ENCODE measurements around the gene ATL1.

DNA sequence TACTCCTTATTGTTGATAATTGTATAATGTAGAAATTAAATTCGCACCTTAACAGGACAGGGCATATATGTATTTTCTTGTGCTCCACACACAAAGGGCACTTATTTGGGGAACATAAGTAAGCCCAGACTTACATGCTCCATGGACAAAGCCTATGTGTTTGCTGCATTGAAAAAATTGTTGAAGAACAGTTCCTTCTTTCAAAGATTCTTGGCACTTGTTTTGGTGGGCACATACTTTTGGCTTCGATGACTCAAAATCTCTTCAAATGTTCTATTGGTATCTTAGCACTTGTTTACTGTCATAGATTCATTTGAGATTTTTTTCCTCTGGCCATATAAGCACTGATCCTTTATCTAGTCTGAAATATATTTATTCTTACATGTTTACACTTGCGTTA is 26.1 kb upstream of the ATL1 start:
- TF ChIP-seq ZNF529 (tag by site-specific recombination; IDR thresholded peaks at IDR 0.05; ENCODE audit: insufficient replicate concordance) (no peak), ZNF274 (IDR thresholded peaks at IDR 0.05; ENCODE audit: low read length) (no peak), ZNF274 (tag by site-specific recombination; IDR thresholded peaks at IDR 0.05; ENCODE audit: borderline replicate concordance) (no peak), ZNF76 (tag by site-specific recombination; IDR thresholded peaks at IDR 0.05; ENCODE audit: borderline replicate concordance, low read depth) (no peak), ZNF629 (tag by site-specific recombination; IDR thresholded peaks at IDR 0.05) (no peak), ZNF239 (tag by site-specific recombination; IDR thresholded peaks at IDR 0.05) (no peak), ZNF664 (tag by site-specific recombination; IDR thresholded peaks at IDR 0.05) (no peak), ZNF16 (tag by site-specific recombination; IDR thresholded peaks at IDR 0.05; ENCODE audit: low read depth) (no peak)
- TF ChIP-seq, protein P1, sequence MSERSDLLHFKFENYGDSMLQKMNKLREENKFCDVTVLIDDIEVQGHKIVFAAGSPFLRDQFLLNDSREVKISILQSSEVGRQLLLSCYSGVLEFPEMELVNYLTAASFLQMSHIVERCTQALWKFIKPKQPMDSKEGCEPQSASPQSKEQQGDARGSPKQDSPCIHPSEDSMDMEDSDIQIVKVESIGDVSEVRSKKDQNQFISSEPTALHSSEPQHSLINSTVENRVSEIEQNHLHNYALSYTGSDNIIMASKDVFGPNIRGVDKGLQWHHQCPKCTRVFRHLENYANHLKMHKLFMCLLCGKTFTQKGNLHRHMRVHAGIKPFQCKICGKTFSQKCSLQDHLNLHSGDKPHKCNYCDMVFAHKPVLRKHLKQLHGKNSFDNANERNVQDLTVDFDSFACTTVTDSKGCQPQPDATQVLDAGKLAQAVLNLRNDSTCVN (tag by site-specific recombination; optimal IDR thresholded peaks at IDR 0.05), result no peak
- TF ChIP-seq, protein P2, sequence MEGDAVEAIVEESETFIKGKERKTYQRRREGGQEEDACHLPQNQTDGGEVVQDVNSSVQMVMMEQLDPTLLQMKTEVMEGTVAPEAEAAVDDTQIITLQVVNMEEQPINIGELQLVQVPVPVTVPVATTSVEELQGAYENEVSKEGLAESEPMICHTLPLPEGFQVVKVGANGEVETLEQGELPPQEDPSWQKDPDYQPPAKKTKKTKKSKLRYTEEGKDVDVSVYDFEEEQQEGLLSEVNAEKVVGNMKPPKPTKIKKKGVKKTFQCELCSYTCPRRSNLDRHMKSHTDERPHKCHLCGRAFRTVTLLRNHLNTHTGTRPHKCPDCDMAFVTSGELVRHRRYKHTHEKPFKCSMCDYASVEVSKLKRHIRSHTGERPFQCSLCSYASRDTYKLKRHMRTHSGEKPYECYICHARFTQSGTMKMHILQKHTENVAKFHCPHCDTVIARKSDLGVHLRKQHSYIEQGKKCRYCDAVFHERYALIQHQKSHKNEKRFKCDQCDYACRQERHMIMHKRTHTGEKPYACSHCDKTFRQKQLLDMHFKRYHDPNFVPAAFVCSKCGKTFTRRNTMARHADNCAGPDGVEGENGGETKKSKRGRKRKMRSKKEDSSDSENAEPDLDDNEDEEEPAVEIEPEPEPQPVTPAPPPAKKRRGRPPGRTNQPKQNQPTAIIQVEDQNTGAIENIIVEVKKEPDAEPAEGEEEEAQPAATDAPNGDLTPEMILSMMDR (tag by site-specific recombination; IDR thresholded peaks at IDR 0.05), result no peak
- TF ChIP-seq, protein P3, sequence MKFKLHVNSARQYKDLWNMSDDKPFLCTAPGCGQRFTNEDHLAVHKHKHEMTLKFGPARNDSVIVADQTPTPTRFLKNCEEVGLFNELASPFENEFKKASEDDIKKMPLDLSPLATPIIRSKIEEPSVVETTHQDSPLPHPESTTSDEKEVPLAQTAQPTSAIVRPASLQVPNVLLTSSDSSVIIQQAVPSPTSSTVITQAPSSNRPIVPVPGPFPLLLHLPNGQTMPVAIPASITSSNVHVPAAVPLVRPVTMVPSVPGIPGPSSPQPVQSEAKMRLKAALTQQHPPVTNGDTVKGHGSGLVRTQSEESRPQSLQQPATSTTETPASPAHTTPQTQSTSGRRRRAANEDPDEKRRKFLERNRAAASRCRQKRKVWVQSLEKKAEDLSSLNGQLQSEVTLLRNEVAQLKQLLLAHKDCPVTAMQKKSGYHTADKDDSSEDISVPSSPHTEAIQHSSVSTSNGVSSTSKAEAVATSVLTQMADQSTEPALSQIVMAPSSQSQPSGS (tag by site-specific recombination; IDR thresholded peaks at IDR 0.05; ENCODE audit: low read depth), result no peak
- TF ChIP-seq, protein P4, sequence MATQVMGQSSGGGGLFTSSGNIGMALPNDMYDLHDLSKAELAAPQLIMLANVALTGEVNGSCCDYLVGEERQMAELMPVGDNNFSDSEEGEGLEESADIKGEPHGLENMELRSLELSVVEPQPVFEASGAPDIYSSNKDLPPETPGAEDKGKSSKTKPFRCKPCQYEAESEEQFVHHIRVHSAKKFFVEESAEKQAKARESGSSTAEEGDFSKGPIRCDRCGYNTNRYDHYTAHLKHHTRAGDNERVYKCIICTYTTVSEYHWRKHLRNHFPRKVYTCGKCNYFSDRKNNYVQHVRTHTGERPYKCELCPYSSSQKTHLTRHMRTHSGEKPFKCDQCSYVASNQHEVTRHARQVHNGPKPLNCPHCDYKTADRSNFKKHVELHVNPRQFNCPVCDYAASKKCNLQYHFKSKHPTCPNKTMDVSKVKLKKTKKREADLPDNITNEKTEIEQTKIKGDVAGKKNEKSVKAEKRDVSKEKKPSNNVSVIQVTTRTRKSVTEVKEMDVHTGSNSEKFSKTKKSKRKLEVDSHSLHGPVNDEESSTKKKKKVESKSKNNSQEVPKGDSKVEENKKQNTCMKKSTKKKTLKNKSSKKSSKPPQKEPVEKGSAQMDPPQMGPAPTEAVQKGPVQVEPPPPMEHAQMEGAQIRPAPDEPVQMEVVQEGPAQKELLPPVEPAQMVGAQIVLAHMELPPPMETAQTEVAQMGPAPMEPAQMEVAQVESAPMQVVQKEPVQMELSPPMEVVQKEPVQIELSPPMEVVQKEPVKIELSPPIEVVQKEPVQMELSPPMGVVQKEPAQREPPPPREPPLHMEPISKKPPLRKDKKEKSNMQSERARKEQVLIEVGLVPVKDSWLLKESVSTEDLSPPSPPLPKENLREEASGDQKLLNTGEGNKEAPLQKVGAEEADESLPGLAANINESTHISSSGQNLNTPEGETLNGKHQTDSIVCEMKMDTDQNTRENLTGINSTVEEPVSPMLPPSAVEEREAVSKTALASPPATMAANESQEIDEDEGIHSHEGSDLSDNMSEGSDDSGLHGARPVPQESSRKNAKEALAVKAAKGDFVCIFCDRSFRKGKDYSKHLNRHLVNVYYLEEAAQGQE (tag by site-specific recombination; IDR thresholded peaks at IDR 0.05), result no peak
- TF ChIP-seq, protein P5, sequence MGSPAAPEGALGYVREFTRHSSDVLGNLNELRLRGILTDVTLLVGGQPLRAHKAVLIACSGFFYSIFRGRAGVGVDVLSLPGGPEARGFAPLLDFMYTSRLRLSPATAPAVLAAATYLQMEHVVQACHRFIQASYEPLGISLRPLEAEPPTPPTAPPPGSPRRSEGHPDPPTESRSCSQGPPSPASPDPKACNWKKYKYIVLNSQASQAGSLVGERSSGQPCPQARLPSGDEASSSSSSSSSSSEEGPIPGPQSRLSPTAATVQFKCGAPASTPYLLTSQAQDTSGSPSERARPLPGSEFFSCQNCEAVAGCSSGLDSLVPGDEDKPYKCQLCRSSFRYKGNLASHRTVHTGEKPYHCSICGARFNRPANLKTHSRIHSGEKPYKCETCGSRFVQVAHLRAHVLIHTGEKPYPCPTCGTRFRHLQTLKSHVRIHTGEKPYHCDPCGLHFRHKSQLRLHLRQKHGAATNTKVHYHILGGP (tag by site-specific recombination; IDR thresholded peaks at IDR 0.05), result no peak

Measured in HEK293 (cell line).